Neural crest cell (in vitro differentiated cells): Measurements from ENCODE around the gene ZDHHC14. TPM values are rescaled to one million over a fixed set of nuclear protein-coding genes. Genes with fewer than 3 reads are reported as not detected.

Experiments
- DNase-seq: peaks from one replicate; pipeline ENCODE4 v3.0.0; 2021; ENCODE audit warnings: low read depth, mixed read lengths, low spot score
- H3K27ac Mint-ChIP-seq: one replicate; pipeline ENCODE4 v1.8.0; 2021; ENCODE audit warnings: mild to moderate bottlenecking, mixed read lengths; ENCODE audit not compliant: unreplicated experiment
- H3K27me3 Mint-ChIP-seq: 2 replicates; pipeline ENCODE4 v1.8.0; 2021; ENCODE audit warnings: low read depth, mild to moderate bottlenecking, mixed read lengths
- H3K36me3 Mint-ChIP-seq: 2 replicates; pipeline ENCODE4 v1.8.0; 2021; ENCODE audit warnings: low read depth, mild to moderate bottlenecking, mixed read lengths
- H3K4me1 Mint-ChIP-seq: 2 replicates; pipeline ENCODE4 v1.8.0; 2021; ENCODE audit warnings: mixed read lengths
- H3K4me3 Mint-ChIP-seq: one replicate; pipeline ENCODE4 v1.8.0; 2021; ENCODE audit warnings: mild to moderate bottlenecking, mixed read lengths
- H3K9me3 Mint-ChIP-seq: 2 replicates; pipeline ENCODE4 v1.8.0; 2021; ENCODE audit warnings: mixed read lengths
- total RNA-seq: library from RNA; stranded (reverse); gene quantifications from 2 replicates; pipeline ENCODE4 v1.2.1, GENCODE V29; 2021
- TF ChIP-seq, protein P1 (sequence below): fragments of 200-600 bp; sonication (generic); conservative IDR thresholded peaks from 2 replicates; pipeline ENCODE4 v1.5.0; 2021; ENCODE audit warnings: antibody characterized with exemption, mild to moderate bottlenecking

ZDHHC14 gene
- total RNA-seq, 1 donor from 2014 or later = 5.3 TPM

DNA sequence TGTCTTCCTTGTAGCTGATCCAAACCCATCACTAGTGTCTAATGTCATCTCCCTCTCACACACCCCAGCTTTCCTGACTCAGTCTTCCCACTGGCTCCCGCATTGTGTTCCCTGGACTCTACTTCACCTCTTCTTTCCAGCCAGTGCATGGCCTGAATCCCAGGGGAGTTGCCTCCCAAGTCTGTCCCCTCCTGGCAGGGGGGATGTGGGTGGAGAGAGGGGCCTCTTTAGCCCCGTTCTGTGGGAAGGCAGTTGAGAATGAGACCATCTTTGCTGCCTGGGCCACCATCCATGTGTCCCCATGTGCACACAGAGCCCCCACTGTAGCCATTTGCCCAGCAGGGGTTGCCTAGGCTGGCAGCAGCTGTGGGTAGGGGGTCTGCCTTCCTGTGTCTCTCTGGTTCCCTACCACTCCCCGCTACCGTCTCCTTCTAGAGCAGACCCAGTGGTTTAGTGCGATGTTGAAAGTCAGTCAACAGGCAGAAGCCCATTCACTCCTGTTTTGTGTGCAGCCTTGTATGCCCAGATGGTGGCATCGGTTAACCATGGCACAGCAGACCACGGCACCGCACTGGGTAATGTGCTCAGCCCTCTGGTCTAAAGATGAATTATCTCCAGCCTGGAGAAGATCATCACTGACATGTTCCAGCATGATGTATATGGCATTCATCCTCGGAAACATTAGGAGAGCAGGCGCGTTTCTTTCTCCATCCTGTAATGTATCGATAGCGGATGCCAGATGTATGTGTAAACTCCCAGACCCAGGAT is 263.2 kb downstream of the ZDHHC14 start:
- Mint-ChIP-seq H3K4me3 (no peak overlapping the region), H3K9me3 (no peaks in the 10 kb centered on the region), H3K27me3 (no peaks in the 10 kb centered on the region), H3K36me3 (no peaks in the 10 kb centered on the region), H3K27ac (peak overlapping the region; percentile 41), H3K4me1 (no peaks in the 10 kb centered on the region)
- DNase-seq = no peak
- TF ChIP-seq, protein P1, sequence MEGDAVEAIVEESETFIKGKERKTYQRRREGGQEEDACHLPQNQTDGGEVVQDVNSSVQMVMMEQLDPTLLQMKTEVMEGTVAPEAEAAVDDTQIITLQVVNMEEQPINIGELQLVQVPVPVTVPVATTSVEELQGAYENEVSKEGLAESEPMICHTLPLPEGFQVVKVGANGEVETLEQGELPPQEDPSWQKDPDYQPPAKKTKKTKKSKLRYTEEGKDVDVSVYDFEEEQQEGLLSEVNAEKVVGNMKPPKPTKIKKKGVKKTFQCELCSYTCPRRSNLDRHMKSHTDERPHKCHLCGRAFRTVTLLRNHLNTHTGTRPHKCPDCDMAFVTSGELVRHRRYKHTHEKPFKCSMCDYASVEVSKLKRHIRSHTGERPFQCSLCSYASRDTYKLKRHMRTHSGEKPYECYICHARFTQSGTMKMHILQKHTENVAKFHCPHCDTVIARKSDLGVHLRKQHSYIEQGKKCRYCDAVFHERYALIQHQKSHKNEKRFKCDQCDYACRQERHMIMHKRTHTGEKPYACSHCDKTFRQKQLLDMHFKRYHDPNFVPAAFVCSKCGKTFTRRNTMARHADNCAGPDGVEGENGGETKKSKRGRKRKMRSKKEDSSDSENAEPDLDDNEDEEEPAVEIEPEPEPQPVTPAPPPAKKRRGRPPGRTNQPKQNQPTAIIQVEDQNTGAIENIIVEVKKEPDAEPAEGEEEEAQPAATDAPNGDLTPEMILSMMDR = no peak

DNA sequence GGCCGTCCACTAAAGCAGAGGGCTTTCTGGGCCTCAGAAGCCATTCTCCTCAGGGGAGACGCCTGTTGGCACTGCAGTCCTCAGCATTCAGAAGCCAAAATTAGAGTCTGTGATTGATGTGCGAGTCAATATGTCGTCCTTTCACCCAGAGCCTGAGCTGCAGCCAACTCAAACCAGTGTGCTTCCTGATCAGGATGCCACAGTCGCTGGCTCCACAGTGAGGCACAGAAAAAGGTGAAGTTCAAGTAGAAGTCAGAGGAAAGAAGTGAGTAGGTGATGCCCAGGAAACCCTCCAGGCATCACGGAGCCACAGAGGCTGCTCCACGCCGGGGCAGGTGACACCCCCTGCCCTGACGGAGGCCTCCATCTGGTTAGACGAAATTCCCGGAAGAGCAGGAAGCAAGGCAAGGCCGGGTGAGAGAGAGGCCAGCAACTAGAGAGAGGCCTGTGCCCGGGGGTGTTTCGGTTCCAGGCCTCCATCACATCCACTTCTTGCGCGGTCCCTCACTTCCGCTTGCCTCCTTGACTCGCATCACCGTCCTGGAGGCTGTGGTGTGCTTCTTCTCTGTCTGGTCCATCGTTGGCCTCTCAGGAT is 264.3 kb downstream of the ZDHHC14 start:
- Mint-ChIP-seq H3K4me1 (no peaks in the 10 kb centered on the region), H3K27me3 (no peaks in the 10 kb centered on the region), H3K4me3 (no peak overlapping the region), H3K36me3 (no peaks in the 10 kb centered on the region), H3K27ac (no peak overlapping the region), H3K9me3 (no peaks in the 10 kb centered on the region)
- TF ChIP-seq, protein P1 = no peak
- DNase-seq = no peak

DNA sequence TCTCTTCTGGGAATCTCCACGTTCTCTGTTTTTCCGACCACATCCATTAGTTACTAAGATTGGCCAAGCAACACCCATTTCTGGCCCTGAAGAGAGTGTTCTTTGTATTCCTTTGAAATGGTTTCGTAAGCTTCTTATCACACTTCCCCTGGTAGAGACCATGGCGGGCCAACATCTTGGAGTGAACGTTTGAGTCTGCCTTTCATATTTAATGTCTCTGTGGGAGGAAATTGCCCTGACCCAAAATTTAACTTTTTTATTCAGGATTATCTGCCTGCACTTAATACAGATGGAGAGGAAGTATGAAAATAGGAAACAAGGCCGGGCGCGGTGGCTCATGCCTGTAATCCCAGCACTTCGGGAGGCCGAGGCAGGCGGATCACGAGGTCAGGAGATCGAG is 265.0 kb downstream of the ZDHHC14 start:
- Mint-ChIP-seq H3K36me3 (no peaks in the 10 kb centered on the region), H3K4me3 (no peak overlapping the region), H3K9me3 (no peaks in the 10 kb centered on the region), H3K27ac (no peak overlapping the region), H3K27me3 (no peaks in the 10 kb centered on the region), H3K4me1 (no peaks in the 10 kb centered on the region)
- DNase-seq = no peak
- TF ChIP-seq, protein P1 = no peak

DNA sequence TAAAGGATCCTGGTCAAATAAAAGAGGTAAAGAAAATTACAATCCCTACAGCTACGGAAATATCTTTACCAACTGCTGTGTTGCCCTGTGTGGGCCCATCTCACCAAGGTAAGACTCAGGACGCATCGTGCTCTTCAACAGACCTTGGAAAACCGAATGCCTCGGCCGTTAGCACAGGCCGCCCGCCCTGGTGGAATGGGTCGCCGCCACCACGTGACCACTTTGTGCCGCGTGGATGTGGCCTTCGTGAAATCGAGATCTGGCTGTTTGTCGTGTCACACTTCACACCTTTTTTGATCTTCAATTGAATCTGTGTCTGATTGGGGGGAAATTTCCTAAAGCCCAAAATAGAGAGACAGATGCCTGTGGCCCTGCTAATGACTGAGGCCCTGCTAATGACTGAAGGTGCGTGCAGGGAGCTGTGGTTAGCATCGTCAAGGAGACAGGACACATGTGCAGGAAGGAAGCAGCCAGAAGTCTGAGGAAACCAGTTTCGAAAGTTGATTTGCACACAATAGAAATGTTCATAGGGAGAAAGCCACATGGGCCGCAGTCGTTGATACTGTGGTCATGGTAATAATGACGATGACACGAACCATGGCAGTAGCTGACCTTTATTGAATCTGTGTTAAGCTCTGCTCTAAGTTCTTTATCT is 266.4 kb downstream of the ZDHHC14 start:
- H3K4me1 Mint-ChIP-seq = no peaks in the 10 kb centered on the region
- TF ChIP-seq, protein P1 = no peak
- no peak overlapping the region for H3K4me3 Mint-ChIP-seq
- peak overlapping the region; percentile 43 for H3K27ac Mint-ChIP-seq
- H3K27me3 Mint-ChIP-seq = no peaks in the 10 kb centered on the region
- DNase-seq = no peak
- no peaks in the 10 kb centered on the region for H3K9me3 Mint-ChIP-seq
- no peaks in the 10 kb centered on the region for H3K36me3 Mint-ChIP-seq

DNA sequence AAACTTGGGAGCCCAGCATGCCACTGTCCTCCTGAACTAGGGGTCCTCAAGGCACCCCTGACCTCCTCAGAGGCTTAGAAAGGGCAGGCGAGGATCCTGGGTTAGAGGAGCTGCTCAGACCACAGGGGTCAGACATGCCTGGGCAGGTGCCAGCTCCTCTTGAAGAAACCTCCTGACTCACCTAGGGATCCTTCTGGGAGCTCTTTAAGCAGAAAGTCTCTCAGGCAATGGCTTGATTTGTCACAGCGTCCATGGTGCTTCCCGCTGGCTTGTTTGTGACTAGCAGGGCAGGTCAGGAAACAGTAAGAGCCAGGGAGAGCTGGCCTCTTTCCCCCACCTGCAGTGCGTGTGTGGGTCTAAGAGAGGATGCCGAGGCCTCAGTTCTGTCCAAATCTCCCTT is 267.6 kb downstream of the ZDHHC14 start:
- Mint-ChIP-seq H3K27ac (peak overlapping the region; percentile 62), H3K4me1 (no peaks in the 10 kb centered on the region), H3K36me3 (no peaks in the 10 kb centered on the region), H3K27me3 (no peaks in the 10 kb centered on the region), H3K9me3 (no peaks in the 10 kb centered on the region), H3K4me3 (no peak overlapping the region)
- TF ChIP-seq, protein P1 = no peak
- DNase-seq = no peak
